ENCODE results near the gene CFAP57. TPM values are rescaled to one million over a fixed set of nuclear protein-coding genes. Genes with fewer than 3 reads are reported as not detected.

The CFAP57 gene
- total RNA-seq, 1 donor from 2014 or later: 4.1 TPM

- ATAC-seq (no peak), DNase-seq (no peak)
- H3K36me3 ChIP-seq: no peaks in the 10 kb centered on the region
- H3K4me1 ChIP-seq: no peaks in the 10 kb centered on the region
- TF ChIP-seq CTCF (IDR thresholded peaks at IDR 0.05): no peak
- intact Hi-C loops (cut with DNase I): no loop called here
- no peak overlapping the region for H3K27ac ChIP-seq
- no peaks in the 10 kb centered on the region for H3K9me3 ChIP-seq
- no peak overlapping the region for H3K4me3 ChIP-seq
- H3K27me3 ChIP-seq (ENCODE audit: low read depth): no peaks in the 10 kb centered on the region
These were observed 22.4 kb downstream of the CFAP57 start for GRCh38 chr1:43194509-43194908.

- no peaks in the 10 kb centered on the region for H3K4me1 ChIP-seq
- no peaks in the 10 kb centered on the region for H3K27me3 ChIP-seq (ENCODE audit: low read depth)
- intact Hi-C loops (cut with DNase I): no loop called here
- ATAC-seq: no peak
- no peak overlapping the region for H3K27ac ChIP-seq
- no peaks in the 10 kb centered on the region for H3K9me3 ChIP-seq
- no peak for TF ChIP-seq CTCF (IDR thresholded peaks at IDR 0.05)
- H3K36me3 ChIP-seq: no peaks in the 10 kb centered on the region
- DNase-seq: no peak
- no peak overlapping the region for H3K4me3 ChIP-seq
These were observed 25.4 kb downstream of the CFAP57 start for GRCh38 chr1:43197343-43198127.

GRCh38 chr1:43199093-43199726, 27.1 kb downstream of the CFAP57 start:
- Histone ChIP-seq H3K4me1 (no peaks in the 10 kb centered on the region), H3K27ac (no peak overlapping the region), H3K4me3 (no peak overlapping the region), H3K9me3 (no peaks in the 10 kb centered on the region), H3K27me3 (ENCODE audit: low read depth) (no peaks in the 10 kb centered on the region), H3K36me3 (no peaks in the 10 kb centered on the region)
- ATAC-seq: peak in 1 of 2 donors; percentile 21
- TF ChIP-seq CTCF (IDR thresholded peaks at IDR 0.05): no peak
- no peak for DNase-seq
- intact Hi-C loops (cut with DNase I): no loop called here

- ATAC-seq (no peak), DNase-seq (no peak)
- H3K4me3 ChIP-seq: no peak overlapping the region
- no peaks in the 10 kb centered on the region for H3K9me3 ChIP-seq
- H3K36me3 ChIP-seq: no peaks in the 10 kb centered on the region
- intact Hi-C loops (cut with DNase I): no loop called here
- no peak for TF ChIP-seq CTCF (IDR thresholded peaks at IDR 0.05)
- H3K27me3 ChIP-seq (ENCODE audit: low read depth): no peaks in the 10 kb centered on the region
- no peak overlapping the region for H3K27ac ChIP-seq
- H3K4me1 ChIP-seq: peaks cover 19% of the 10 kb centered on the region
These were observed 31.7 kb downstream of the CFAP57 start for GRCh38 chr1:43203859-43204258.

- Histone ChIP-seq H3K4me1 (peaks cover 19% of the 10 kb centered on the region), H3K4me3 (no peak overlapping the region), H3K36me3 (no peaks in the 10 kb centered on the region), H3K9me3 (no peaks in the 10 kb centered on the region), H3K27me3 (ENCODE audit: low read depth) (no peaks in the 10 kb centered on the region), H3K27ac (no peak overlapping the region)
- no peak for DNase-seq
- intact Hi-C loops (cut with DNase I): no loop called here
- TF ChIP-seq CTCF (IDR thresholded peaks at IDR 0.05): no peak
- ATAC-seq: no peak
These were observed 32.3 kb downstream of the CFAP57 start for GRCh38 chr1:43204394-43204793.

All from lower lobe of right lung (tissue), 2 donors.